ENCODE measurements around the gene GABPB2. TPM values are rescaled to one million over a fixed set of nuclear protein-coding genes. Genes with fewer than 3 reads are reported as not detected.

GABPB2 gene
- total and polyA plus RNA-seq, 2 donors, result 6.4 to 16.9 TPM

- H3K4me1 ChIP-seq (ENCODE audit: insufficient read depth), result no peaks in the 10 kb centered on the region
- H3K36me3 ChIP-seq (ENCODE audit: insufficient read depth), result peaks cover 11% of the 10 kb centered on the region
- no peak overlapping the region for H3K4me3 ChIP-seq (ENCODE audit: low read depth, low read length)
- no peak for DNase-seq (ENCODE audit: extremely low spot score)
- H3K27ac ChIP-seq (ENCODE audit: low read depth), result no peak overlapping the region
- 81% methylated on average over 2 of the region's 2 CpGs for WGBS
Observed at GRCh38 chr1:151050051-151050688, 20.4 kb upstream of the GABPB2 start.

DNA sequence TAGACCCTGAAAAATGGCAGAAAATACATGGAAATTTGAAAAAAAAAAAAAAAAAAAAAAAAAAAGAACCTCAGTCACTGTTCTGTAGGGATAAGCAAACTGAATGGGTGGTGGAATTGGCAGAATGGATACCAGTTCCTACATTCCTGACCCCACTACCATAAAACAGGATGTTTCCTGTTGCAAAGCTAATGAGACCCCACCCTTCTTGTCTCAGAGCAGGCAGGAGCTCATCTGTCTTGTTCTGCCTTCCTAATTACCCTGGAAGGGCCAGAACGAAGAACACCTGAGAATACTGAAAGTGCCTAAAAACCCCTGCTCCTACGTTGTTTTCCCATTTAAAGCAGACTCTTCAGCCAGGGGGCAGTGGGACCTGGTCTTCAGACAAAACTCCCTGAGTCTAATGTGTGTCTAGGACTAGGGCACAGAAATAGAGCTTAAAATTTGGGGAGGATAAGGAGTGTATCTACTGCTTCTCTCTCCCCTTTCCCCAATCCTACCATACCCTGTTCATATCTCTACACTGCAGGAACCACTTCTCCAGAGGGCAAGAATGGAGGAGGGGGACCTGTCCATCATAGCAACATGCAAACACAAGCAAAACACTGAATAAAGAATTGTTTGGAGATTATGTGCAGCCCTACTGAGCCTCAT, 19.1 kb upstream of the GABPB2 start:
- WGBS, result 66% methylated on average over 2 of the region's 2 CpGs
- Histone ChIP-seq H3K4me1 (ENCODE audit: insufficient read depth) (no peaks in the 10 kb centered on the region), H3K4me3 (ENCODE audit: low read depth, low read length) (no peak overlapping the region), H3K36me3 (ENCODE audit: insufficient read depth) (peaks cover 11% of the 10 kb centered on the region), H3K27ac (ENCODE audit: low read depth) (no peak overlapping the region)
- no peak for DNase-seq (ENCODE audit: extremely low spot score)

- Histone ChIP-seq H3K36me3 (ENCODE audit: insufficient read depth) (peaks cover 11% of the 10 kb centered on the region), H3K27ac (ENCODE audit: low read depth) (no peak overlapping the region), H3K4me1 (ENCODE audit: insufficient read depth) (no peaks in the 10 kb centered on the region), H3K4me3 (ENCODE audit: low read depth, low read length) (no peak overlapping the region)
- DNase-seq (ENCODE audit: extremely low spot score), result no peak
- 88% methylated on average over 4 of the region's 4 CpGs for WGBS
Observed at GRCh38 chr1:151054971-151055547, 15.5 kb upstream of the GABPB2 start.

- Histone ChIP-seq H3K27ac (ENCODE audit: low read depth) (no peak overlapping the region), H3K4me1 (ENCODE audit: insufficient read depth) (no peaks in the 10 kb centered on the region), H3K36me3 (ENCODE audit: insufficient read depth) (peaks cover 11% of the 10 kb centered on the region), H3K4me3 (ENCODE audit: low read depth, low read length) (no peak overlapping the region)
- no peak for DNase-seq (ENCODE audit: extremely low spot score)
- WGBS, result 42% methylated on average over 2 of the region's 2 CpGs
Observed at GRCh38 chr1:151055581-151055980, 15.0 kb upstream of the GABPB2 start.

- H3K36me3 ChIP-seq (ENCODE audit: insufficient read depth), result peaks cover 11% of the 10 kb centered on the region
Observed at GRCh38 chr1:151056149-151056548, 14.4 kb upstream of the GABPB2 start.

GRCh38 chr1:151058692-151059091, 11.9 kb upstream of the GABPB2 start:
- peak overlapping the region; percentile 75 for H3K4me3 ChIP-seq (ENCODE audit: low read depth, low read length)
- WGBS, result 2% methylated on average over 10 of the region's 10 CpGs
- peak overlapping the region; percentile 93 for H3K27ac ChIP-seq (ENCODE audit: low read depth)
- DNase-seq (ENCODE audit: extremely low spot score), result no peak
- H3K4me1 ChIP-seq (ENCODE audit: insufficient read depth), result no peaks in the 10 kb centered on the region
- peaks cover 6% of the 10 kb centered on the region for H3K36me3 ChIP-seq (ENCODE audit: insufficient read depth)

More at GRCh38 chr1:151056149-151056548, 14.4 kb upstream of the GABPB2 start:
- 75% methylated on average over 2 of the region's 2 CpGs for WGBS
- DNase-seq (ENCODE audit: extremely low spot score), result no peak
- H3K4me1 ChIP-seq (ENCODE audit: insufficient read depth), result no peaks in the 10 kb centered on the region
- no peak overlapping the region for H3K4me3 ChIP-seq (ENCODE audit: low read depth, low read length)
- H3K27ac ChIP-seq (ENCODE audit: low read depth), result peak overlapping the region; percentile 57

GRCh38 chr1:151059109-151060006, 11.2 kb upstream of the GABPB2 start, which contains the start of gene CDC42SE1:
TSS of gene CDC42SE1 (minus strand) at chr1:151059622. CDS start at chr1:151055730, 3,892 bp downstream.
- no peak for DNase-seq (ENCODE audit: extremely low spot score)
- peak within 1 kb of the TSS; percentile 75 for H3K4me3 ChIP-seq (ENCODE audit: low read depth, low read length)
- peak within 1 kb of the TSS; percentile 93 for H3K27ac ChIP-seq (ENCODE audit: low read depth)
- peaks cover 4% of the 10 kb centered on the region for H3K36me3 ChIP-seq (ENCODE audit: insufficient read depth)
- H3K4me1 ChIP-seq (ENCODE audit: insufficient read depth), result no peaks in the 10 kb centered on the region
- under 1% methylated on average over 58 of the region's 58 CpGs for WGBS

- Histone ChIP-seq H3K4me1 (ENCODE audit: insufficient read depth) (no peaks in the 10 kb centered on the region), H3K27ac (ENCODE audit: low read depth) (peak within 1 kb of the TSS; percentile 93), H3K4me3 (ENCODE audit: low read depth, low read length) (peak within 1 kb of the TSS; percentile 75), H3K36me3 (ENCODE audit: insufficient read depth) (no peaks in the 10 kb centered on the region)
- WGBS, result under 1% methylated on average over 15 of the region's 15 CpGs
- DNase-seq (ENCODE audit: extremely low spot score), result no peak
Observed at GRCh38 chr1:151060007-151060656, 10.4 kb upstream of the GABPB2 start, which contains the start of gene MLLT11. TSS of gene MLLT11 (plus strand) at chr1:151060397. CDS start at chr1:151067225, 6,828 bp downstream.

GRCh38 chr1:151060657-151061421, 9.7 kb upstream of the GABPB2 start:
- Histone ChIP-seq H3K36me3 (ENCODE audit: insufficient read depth) (no peaks in the 10 kb centered on the region), H3K4me3 (ENCODE audit: low read depth, low read length) (peak overlapping the region; percentile 75), H3K27ac (ENCODE audit: low read depth) (no peak overlapping the region), H3K4me1 (ENCODE audit: insufficient read depth) (no peaks in the 10 kb centered on the region)
- no peak for DNase-seq (ENCODE audit: extremely low spot score)
- WGBS, result 38% methylated on average over 4 of the region's 4 CpGs

DNA sequence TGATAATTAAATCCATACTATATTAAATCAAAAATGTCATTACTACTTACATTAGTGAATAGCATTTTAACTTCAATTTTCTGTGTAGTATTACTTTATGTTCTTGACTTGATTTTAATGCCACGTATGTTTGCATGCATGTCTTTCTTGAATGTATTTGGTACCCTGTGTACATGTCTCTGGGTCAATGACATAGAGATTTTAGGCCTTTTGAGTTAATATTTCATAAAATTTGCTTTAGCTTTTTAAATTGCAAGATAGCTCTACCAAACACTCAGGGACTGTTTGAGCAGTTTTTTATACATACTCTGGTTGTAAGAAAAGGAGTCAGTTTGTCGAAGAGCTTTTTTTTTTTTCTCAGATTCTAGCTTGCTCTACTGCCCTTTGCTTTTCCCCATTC, 8.9 kb upstream of the GABPB2 start:
- no peaks in the 10 kb centered on the region for H3K36me3 ChIP-seq (ENCODE audit: insufficient read depth)
- no peak overlapping the region for H3K4me3 ChIP-seq (ENCODE audit: low read depth, low read length)
- 67% methylated on average over 2 of the region's 2 CpGs for WGBS
- H3K4me1 ChIP-seq (ENCODE audit: insufficient read depth), result no peaks in the 10 kb centered on the region
- H3K27ac ChIP-seq (ENCODE audit: low read depth), result no peak overlapping the region
- DNase-seq (ENCODE audit: extremely low spot score), result no peak

- WGBS, result 42% methylated on average over 3 of the region's 3 CpGs
- Histone ChIP-seq H3K4me3 (ENCODE audit: low read depth, low read length) (no peak overlapping the region), H3K27ac (ENCODE audit: low read depth) (no peak overlapping the region), H3K36me3 (ENCODE audit: insufficient read depth) (no peaks in the 10 kb centered on the region), H3K4me1 (ENCODE audit: insufficient read depth) (no peaks in the 10 kb centered on the region)
- DNase-seq (ENCODE audit: extremely low spot score), result no peak
Observed at GRCh38 chr1:151062741-151063371, 7.7 kb upstream of the GABPB2 start.

DNA sequence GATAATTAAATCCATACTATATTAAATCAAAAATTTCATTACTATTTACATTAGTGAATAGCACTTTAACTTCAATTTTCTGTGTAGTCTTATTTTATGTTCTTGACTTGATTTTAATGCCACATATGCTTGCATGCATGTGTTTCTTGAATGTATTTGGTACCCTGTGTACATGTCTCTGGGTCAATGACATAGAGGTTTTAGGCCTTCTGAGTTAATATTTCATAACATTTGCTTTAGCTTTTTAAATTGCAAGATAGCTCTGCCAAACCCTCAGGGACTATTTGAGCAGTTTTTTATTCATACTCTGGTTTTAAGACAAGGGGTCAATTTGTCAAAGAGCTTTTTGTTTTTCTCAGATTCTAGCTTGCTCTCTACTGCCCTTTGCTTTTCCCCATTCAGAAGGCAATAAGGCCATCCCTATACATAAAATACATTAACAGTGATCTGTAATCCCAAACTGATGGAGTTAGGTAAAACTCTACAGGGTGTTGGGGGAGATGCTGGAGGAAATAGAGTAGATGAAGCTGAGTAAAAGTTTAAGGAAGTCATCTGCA, 5.4 kb upstream of the GABPB2 start:
- no peak for DNase-seq (ENCODE audit: extremely low spot score)
- no peaks in the 10 kb centered on the region for H3K36me3 ChIP-seq (ENCODE audit: insufficient read depth)
- no peak overlapping the region for H3K27ac ChIP-seq (ENCODE audit: low read depth)
- H3K4me1 ChIP-seq (ENCODE audit: insufficient read depth), result no peaks in the 10 kb centered on the region
- H3K4me3 ChIP-seq (ENCODE audit: low read depth, low read length), result no peak overlapping the region

All from urinary bladder (tissue), 4 donors.